Left colon (tissue), 2 donors: Measurements from ENCODE around the gene EXOC4. TPM values are rescaled to one million over a fixed set of nuclear protein-coding genes. Genes with fewer than 3 reads are reported as not detected.
"Not testable (repeated sequence)": the region's sequence is repeated elsewhere in the genome, so short reads cannot be mapped to it uniquely, and the experiment has no call there.

Source experiments
- ATAC-seq: fragments of 200-7000 bp; cut with Tn5 transposase; one replicate; pipeline ENCODE4 v1.9.1; 2020; ENCODE audit warnings: mild to moderate bottlenecking, moderate library complexity
- DNase-seq, 2 donors: peaks; one replicate each; pipeline ENCODE4 v3.0.0-alpha.2; 2020
- intact Hi-C, 2 donors: fragments of 100-400 bp; cut with DNase I in 1 of 2; cut with micrococcal nuclease in 1 of 2; formaldehyde crosslinking; loops; one replicate each; pipeline versions ENCODE4 v1.11.2 to v1.14.0; 2022; cut with DNase I, micrococcal nuclease
- total RNA-seq, 2 donors: library from RNA; stranded (reverse); fragmentation: NEBNext Ultra II Directional; extraction: Animal tissue kit (Norgen Biotek cat#: 25700); gene quantifications; one replicate each; pipeline ENCODE4 v1.2.1, GENCODE V29; 2021
- donor health status: DM: no; HTN: no; CAD: no.
- donor health status: DM: yes; HTN: yes; CAD: no.

EXOC4 gene
- total RNA-seq, 2 donors from 2014 or later: 78.8 to 85.4 TPM

DNA sequence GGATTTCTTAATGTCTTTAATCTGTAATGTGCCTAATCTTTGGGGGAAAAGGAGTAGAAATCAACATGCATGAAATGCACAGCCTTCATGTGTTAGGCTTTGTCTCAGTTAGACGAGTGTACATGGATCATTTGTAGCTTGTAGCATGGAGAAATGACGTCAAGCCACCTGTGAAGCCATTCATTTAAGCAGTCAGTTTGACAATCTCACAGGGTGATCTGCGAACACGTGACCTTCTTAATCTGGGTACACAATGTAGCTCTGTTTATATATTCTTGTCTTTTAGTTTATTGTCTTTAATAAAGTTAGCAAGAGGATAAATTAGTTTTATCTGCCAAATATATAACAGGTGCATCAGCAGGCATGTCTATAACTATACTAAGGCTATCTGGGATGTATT, 522.3 kb downstream of the EXOC4 start:
- no peak for ATAC-seq
- no peak for DNase-seq
- intact Hi-C loops: no loop called here

GRCh38 chr7:133776266-133776665, 523.4 kb downstream of the EXOC4 start:
- no peak for DNase-seq
- no peak for ATAC-seq
- intact Hi-C loops: no loop called here

GRCh38 chr7:133777701-133778100, 524.8 kb downstream of the EXOC4 start:
- DNase-seq: no peak
- intact Hi-C loops: no loop called here
- no peak for ATAC-seq

DNA sequence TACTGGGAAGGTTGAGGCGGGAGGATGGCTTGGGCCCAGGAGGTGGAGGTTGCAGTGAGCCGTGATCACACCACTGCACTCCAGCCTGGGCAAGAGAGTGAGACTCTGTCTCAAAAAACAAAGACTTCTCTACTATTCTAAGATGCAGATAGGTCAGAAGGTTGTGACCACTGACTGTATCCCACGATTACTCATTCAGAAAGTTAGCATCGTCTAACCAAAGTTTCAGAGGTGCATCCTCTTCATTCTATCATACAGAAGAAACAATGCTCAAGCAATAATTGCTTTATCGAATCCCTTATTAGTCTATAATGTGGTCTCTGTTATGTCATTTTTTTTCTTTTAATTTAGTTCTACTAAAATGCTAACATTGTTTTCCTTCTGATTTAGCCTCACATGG, 525.6 kb downstream of the EXOC4 start:
- DNase-seq (no peak), ATAC-seq (no peak)
- intact Hi-C loops: no loop called here

DNA sequence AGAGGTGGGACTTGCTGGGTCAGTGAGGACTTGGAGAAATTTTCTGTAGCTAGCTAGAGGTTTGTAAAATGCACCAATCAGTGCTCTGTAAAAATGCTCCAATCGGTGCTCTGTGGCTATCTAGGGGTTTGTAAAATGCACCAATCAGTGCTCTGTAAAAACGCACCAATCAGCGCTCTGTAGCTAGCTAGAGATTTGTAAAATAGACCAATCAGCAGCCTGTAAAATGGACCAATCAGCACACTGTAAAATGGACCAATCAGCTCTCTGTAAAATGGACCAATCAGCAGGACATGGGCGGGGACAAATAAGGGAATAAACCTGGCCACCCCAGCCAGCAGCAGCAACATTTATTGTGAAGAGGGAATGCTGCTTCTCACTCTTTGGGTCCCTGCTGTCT, 526.7 kb downstream of the EXOC4 start:
- ATAC-seq, DNase-seq, intact Hi-C loops: not testable (repeated sequence)

DNA sequence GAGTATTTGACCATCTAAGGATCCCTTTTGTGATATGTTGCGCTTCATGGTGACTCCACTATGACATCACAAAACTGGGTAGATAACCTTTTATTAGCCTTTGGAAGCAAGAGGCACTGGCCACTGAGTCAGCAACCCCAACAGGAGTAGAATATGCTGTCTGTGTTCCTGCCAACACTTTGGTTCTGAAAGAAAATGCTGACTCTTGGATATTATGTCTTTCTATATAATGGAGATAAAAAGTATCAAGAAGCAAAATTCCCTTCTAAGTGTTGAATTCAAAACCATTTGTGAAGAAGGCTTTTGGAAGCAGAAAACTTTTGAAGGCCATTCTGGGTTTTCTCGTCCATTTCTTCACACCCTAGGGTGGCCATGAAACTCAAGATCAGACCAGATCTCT, 528.0 kb downstream of the EXOC4 start:
- ATAC-seq: no peak
- intact Hi-C loops: no loop called here
- no peak for DNase-seq

GRCh38 chr7:133781486-133782090, 528.7 kb downstream of the EXOC4 start:
- ATAC-seq (no peak), DNase-seq (no peak)
- intact Hi-C loops: no loop called here

DNA sequence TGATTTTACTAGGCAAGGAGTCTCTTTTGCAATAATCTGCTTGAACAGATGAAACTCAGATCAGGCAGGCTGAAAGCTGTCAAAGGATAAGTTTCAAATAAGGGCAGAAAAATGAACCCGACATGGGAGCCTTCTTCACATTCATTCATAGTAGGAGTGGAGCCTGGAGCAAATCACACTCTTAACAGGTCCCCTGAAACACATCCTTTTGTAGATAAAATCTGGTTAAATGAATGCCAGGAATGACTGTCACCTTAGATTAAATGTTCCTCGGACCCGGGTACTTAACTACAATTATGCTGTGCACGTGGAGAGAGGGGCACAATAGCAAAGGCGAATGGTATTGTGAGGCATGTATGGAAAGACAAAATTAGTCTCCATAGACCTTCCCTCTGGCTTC, 529.6 kb downstream of the EXOC4 start:
- ATAC-seq: no peak
- intact Hi-C loops: no loop called here

GRCh38 chr7:133783276-133783675, 530.4 kb downstream of the EXOC4 start:
- no peak for DNase-seq
- intact Hi-C loops: no loop called here
- no peak for ATAC-seq

More for the DNA sequence above, 529.6 kb downstream of the EXOC4 start:
- DNase-seq: no peak

- ATAC-seq: no peak
- DNase-seq: no peak
- intact Hi-C loops: no loop called here
Measured at GRCh38 chr7:133784486-133785001, 531.7 kb downstream of the EXOC4 start.

DNA sequence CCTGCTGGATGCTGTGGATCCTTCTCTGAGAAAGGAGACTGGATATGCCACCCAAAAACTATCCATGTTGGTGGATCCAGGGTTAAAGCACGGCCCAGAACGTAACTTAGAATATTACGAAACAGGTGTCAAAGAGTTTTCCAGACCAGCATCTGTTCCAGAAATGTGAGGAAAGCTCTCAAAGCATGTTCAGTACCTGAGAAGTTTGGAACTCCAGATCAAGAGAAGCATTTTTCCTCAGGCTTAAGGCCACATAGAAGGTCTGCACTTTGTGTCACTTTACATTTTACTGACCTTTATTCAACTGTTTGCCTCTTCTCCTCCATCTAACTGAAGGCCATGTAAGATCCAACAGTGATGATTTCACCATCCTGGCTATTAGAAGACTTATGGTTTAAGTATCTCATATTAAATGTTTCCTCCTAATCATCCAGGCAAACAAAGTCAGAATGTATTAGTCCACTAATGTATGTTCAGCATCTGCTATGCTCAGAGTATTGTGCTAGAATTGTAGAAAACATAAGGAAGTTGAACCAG, 533.6 kb downstream of the EXOC4 start:
- no peak for ATAC-seq
- intact Hi-C loops: no loop called here

DNA sequence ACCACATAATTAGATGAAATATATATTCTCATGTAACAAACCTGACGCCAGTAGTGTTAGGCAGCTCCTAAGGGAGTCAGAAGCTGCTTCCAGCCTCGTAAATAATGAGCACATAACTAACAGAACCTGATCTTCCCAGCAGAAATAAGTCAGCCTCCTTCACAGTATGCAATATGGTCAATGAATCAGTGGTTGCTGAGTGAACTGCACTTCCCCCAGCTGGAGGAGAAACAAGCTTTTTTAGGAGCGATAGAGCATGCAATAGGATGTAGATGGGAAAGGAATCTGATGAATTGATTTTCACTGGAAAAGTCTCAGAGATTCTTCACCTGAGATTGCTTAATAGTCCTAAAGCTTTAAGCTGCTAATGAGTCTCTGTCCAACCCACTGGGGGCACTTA, 537.1 kb downstream of the EXOC4 start:
- intact Hi-C loops: no loop called here
- ATAC-seq: no peak
- DNase-seq: no peak

More for the DNA sequence above, 533.6 kb downstream of the EXOC4 start:
- no peak for DNase-seq

DNA sequence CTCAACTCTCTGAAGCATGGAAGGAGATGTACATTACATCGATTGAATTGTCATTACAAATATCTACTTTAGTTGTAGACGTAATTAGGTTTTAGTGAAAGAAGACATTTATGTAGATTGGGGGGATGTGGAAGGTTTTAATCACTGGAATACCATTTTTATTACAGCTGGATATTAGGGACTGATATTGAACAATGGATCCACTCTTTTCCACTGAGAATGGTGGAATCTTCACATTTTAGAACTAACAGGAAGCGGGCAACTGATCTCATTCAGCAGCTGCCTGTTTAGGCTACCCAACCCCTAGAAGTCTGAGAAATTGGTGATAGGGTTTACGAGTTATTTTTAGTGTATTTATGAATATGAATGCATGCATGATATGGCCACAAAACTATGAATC, 538.0 kb downstream of the EXOC4 start:
- intact Hi-C loops: no loop called here
- no peak for ATAC-seq
- no peak for DNase-seq

DNA sequence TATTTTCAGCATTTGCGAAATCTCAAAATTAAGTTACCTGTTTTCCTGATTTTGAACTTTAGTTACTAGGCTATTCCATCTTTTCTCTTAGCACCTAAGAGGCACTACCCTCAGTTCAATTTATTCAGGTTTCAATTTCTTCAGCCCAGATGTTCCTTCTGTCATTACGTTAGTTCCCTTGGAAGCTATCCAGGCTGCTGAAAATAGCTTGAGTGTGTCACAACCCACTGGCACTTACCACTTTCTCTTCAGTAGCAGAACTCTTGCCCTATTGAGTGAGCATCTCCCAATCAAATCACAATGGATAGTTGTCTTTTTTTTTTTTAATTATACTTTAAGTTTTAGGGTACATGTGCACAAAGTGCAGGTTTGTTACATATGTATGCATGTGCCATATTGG, 541.6 kb downstream of the EXOC4 start:
- intact Hi-C loops: no loop called here
- ATAC-seq (no peak), DNase-seq (no peak)

GRCh38 chr7:133795068-133795665, 542.3 kb downstream of the EXOC4 start:
- ATAC-seq (no peak), DNase-seq (no peak)
- intact Hi-C loops: no loop called here

DNA sequence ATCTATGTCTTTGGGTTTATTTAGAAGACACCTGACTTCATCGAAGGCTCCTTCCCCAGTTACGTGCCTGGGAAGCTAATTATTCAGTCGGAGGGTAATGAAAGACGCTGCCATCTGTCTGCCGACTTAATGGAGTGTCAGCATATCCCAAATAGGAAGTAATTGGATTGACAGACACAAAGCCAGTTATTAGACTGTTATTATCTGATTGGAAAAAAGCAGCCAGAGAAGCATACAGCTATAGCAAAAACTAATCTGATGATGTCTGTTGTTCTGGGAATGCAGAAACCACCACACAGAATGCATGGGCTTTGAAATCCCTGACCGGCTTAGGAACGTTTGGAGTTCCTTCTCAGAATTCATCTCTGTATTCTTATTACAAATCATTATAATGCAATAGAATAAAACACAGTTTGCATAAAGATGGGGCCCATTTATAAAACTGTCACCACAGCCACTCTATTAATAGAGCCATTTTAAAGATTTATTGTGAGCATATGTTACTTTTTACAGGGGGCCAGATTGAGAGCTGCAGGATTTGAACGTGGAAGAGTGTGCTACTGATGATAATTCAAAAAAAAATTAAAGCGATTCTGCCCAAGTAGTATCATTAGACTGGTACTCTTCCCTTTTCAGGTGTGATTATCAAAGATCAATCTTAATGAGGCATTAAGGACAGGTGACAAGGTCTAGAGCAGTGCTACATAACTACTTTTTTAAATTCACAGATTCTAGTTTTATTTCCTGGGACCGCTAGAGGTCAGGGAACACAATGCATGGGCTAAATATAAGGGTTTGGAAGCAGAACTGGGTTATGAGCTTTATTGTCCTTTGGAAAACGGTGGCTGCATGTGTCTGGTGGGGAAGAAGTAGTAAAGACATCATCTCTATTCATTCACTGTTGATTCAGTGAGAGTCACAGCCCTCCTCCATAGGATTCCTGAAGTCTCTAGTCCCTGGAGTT, 544.2 kb downstream of the EXOC4 start:
- intact Hi-C loops: no loop called here
- DNase-seq (no peak), ATAC-seq (no peak)

DNA sequence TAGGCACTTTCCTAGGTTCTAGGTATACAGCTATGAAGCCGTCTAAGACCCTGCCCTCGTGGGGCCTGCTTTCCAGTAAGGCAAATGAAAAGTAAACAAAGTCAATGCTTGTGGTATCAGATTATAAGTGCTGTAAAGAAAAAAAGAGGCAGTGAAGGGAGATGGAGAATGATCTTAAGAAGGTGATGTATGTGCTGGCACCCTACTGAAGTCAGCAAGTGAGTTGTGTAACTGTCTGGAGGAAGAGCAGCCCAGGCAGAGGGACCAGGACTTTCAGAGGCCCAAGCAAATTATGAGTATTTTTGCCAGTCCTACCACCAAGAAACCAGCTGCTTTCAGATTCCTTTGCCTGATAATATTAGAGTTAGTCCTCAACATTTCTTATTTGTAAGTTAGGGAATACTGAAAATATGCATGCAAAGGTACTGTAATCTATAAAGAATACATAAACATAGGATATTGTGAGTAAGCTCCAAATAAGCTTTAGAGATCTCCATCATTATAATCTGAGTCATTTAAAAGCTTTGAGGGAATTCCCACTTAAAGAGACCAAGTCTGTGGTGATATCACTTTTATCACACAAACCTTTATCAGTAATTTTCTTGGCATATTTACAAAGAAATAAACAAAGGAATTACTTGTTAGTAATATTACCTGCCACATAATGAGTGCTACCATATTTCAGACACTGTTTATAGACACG, 545.1 kb downstream of the EXOC4 start:
- ATAC-seq (no peak), DNase-seq (no peak)
- intact Hi-C loops: no loop called here

DNA sequence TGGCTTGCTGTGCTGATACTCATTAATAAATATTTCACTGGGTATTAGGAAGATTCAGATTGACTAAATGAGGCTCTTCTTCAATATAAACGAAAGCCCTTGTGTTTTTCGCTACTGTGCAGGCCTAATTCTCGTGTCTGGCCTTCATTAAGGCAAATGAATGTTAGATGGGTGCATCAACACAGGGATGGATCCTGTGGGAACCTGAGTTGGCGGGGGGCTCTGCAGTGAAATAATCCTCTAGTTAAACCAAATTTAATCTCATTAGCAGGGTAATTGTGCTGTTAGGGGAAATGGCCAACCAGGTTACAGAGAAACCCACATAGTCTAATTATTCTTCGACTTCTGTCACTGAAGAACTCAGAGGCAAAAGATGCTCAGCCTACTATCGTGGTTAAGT, 548.5 kb downstream of the EXOC4 start:
- intact Hi-C loops: no loop called here
- ATAC-seq (no peak), DNase-seq (no peak)

DNA sequence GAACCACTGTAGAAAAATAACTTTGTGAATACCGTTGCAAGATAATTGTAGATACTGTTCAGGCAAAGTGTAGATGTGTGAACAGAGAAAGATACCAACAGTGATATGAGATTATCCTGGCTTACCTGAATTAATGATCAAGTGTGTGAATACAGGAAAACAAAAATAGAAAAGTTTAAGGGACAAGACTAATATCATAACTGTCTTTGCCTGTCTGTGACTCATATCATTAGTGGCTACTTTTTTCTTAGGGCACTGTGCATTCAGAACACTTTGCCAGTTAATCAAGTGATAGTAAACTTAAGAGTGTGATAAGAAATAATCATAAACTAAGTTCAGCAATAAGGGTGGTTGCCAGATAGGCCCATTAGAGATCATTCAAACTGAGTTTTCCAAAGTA, 551.2 kb downstream of the EXOC4 start:
- intact Hi-C loops: no loop called here
- ATAC-seq (no peak), DNase-seq (no peak)
